ES-I3 (cell line): ENCODE results near the gene ARHGEF10L.

ENCODE experiments used
- H3K36me3 ChIP-seq: 2 replicates; pipeline ENCODE4 v1.6.1; 2013; ENCODE audit warnings: mild to moderate bottlenecking, low read length, control low read depth, moderate library complexity; ENCODE audit not compliant: insufficient read depth
- H3K4me1 ChIP-seq: 2 replicates; pipeline ENCODE4 v1.6.1; 2013; ENCODE audit warnings: mild to moderate bottlenecking, control low read depth, low read length; ENCODE audit not compliant: insufficient read depth
- H3K9ac ChIP-seq: 2 replicates; pipeline ENCODE4 v1.6.1; 2013; ENCODE audit warnings: low read depth, mild to moderate bottlenecking, low read length, moderate library complexity
- H3K9me3 ChIP-seq: 2 replicates; pipeline ENCODE4 v1.6.1; 2013; ENCODE audit warnings: mild to moderate bottlenecking, low read length, moderate library complexity; ENCODE audit not compliant: control insufficient read depth, insufficient read depth

ARHGEF10L gene

GRCh38 chr1:17725811-17726582, 186.5 kb downstream of the ARHGEF10L start:
- Histone ChIP-seq H3K4me1 (no peaks in the 10 kb centered on the region), H3K9ac (no peak overlapping the region), H3K9me3 (no peaks in the 10 kb centered on the region), H3K36me3 (no peaks in the 10 kb centered on the region)

DNA sequence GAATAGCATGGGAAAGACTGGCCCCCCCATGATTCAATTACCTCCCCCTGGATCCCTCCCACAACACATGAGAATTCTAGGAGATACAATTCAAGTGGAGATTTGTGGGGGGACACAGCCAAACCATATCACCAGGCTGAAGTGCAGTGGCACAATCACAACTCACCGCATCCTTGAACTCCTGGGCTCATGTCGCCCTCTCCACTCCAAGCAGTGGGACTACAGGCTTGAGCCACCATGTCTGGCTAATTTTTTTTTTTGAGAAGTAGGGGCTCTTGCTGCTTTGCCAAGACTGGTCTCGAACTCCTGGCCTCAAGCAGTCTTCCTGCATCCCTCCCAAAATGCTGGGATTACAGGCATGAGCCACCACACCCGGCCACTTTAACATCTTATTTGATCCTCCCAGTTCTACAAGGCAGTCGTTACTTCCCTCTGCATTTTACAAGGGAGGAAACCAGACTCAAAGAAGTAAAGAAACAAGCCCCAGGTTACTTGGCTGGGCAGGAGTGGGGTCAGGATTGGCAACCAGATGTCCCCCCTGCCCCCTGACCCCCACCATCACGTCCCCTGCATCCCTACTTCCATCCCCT, 188.7 kb downstream of the ARHGEF10L start:
- H3K4me1 ChIP-seq: no peaks in the 10 kb centered on the region
- no peaks in the 10 kb centered on the region for H3K36me3 ChIP-seq
- no peak overlapping the region for H3K9ac ChIP-seq
- H3K9me3 ChIP-seq: no peaks in the 10 kb centered on the region

DNA sequence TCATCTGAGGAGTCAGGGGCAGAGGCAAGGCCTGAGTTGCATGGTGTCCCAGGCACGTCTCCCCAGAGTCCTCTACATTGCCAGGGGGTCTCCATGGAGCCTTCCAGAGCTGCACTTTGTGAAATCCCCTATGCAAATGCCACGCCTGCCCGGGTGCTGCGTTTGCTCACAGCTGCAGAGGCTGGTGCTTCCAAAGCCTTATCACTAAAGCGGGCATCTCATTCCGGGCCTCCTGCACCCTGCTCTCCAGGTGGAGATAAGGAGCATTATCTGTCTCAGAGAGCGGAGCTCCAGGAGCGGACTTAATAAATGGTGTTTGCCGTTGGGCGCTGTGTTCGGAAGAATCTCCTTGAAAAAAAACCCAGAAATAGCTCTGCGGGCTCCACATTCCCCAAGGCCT, 189.8 kb downstream of the ARHGEF10L start:
- Histone ChIP-seq H3K9ac (no peak overlapping the region), H3K9me3 (no peaks in the 10 kb centered on the region), H3K36me3 (no peaks in the 10 kb centered on the region), H3K4me1 (no peaks in the 10 kb centered on the region)

- Histone ChIP-seq H3K9me3 (no peaks in the 10 kb centered on the region), H3K9ac (no peak overlapping the region), H3K4me1 (no peaks in the 10 kb centered on the region), H3K36me3 (no peaks in the 10 kb centered on the region)
Observed at GRCh38 chr1:17729909-17730308, 190.4 kb downstream of the ARHGEF10L start.

- Histone ChIP-seq H3K9ac (no peak overlapping the region), H3K4me1 (no peaks in the 10 kb centered on the region; the same call in 1 of the 2 replicates), H3K9me3 (no peaks in the 10 kb centered on the region), H3K36me3 (no peaks in the 10 kb centered on the region)
Observed at GRCh38 chr1:17731460-17731859, 192.0 kb downstream of the ARHGEF10L start.

GRCh38 chr1:17732475-17732874, 193.0 kb downstream of the ARHGEF10L start:
- Histone ChIP-seq H3K4me1 (no peaks in the 10 kb centered on the region; the same call in 1 of the 2 replicates), H3K9me3 (no peaks in the 10 kb centered on the region), H3K36me3 (no peaks in the 10 kb centered on the region), H3K9ac (no peak overlapping the region)

DNA sequence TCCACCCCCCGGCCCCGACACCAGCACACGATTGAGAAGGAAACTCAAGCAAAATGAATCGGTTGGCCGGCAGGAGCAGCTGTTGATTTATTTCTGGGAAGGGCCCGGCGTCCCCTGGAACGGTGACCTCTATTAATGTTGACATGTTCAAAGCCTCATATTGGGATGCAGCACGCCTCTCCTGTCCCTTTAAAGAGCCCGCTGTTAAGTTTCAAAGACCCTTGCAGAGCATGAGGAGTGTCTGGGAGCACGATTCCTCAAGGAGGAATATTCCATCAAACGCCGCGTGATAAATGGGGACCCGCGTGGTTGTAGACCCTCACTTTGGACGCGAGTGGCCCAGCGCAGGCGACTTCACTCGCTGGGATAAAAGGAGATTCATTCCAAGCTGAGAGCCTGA, 194.2 kb downstream of the ARHGEF10L start:
- Histone ChIP-seq H3K36me3 (no peaks in the 10 kb centered on the region), H3K9me3 (no peaks in the 10 kb centered on the region), H3K9ac (no peak overlapping the region), H3K4me1 (no peaks in the 10 kb centered on the region; the same call in 1 of the 2 replicates)

DNA sequence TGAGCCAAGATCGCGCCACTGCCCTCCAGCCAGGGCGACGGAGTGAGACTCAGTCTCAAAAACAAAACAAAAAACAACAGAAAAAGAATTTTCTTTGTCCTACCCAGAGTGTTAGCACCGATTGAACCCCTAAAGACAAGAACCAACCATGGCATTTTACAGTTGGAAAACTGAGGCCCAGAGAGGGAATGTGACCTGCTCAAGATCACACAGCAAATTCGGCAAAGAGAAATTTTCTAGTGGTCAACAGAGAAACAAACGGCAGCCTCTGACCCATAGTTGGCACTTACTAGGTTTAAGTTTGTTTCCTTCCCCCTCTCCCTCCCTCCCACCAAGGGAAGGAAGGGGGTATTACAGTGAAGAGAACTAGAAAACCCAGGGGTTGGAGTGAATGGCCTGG, 195.1 kb downstream of the ARHGEF10L start:
- Histone ChIP-seq H3K36me3 (no peaks in the 10 kb centered on the region), H3K9me3 (no peaks in the 10 kb centered on the region), H3K4me1 (no peaks in the 10 kb centered on the region; the same call in 1 of the 2 replicates), H3K9ac (no peak overlapping the region)

GRCh38 chr1:17735348-17735747, 195.8 kb downstream of the ARHGEF10L start:
- no peaks in the 10 kb centered on the region; the same call in 1 of the 2 replicates for H3K4me1 ChIP-seq
- no peaks in the 10 kb centered on the region for H3K36me3 ChIP-seq
- H3K9ac ChIP-seq: no peak overlapping the region
- no peaks in the 10 kb centered on the region for H3K9me3 ChIP-seq

DNA sequence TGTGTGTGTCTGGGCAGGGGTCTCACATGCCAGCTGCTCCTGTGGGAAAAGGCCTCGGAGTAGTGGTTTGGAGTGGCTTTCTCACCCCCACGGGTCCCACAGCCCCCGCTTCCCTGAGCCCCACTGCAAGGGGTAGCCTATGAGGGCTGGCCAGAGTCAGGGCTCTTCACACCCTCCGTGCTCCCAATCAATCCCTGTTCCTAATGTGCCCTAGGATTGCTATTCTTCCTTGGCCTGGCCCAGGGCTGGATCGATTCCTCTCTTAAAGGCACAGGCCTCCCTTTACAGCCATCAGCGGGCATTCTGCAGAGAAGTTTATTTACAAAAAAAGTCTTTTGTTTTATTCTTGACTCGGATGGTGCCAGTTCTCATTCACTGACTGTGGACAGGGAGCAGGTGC, 196.3 kb downstream of the ARHGEF10L start:
- H3K9ac ChIP-seq: no peak overlapping the region
- no peaks in the 10 kb centered on the region for H3K9me3 ChIP-seq
- H3K4me1 ChIP-seq: no peaks in the 10 kb centered on the region; the same call in 1 of the 2 replicates
- H3K36me3 ChIP-seq: no peaks in the 10 kb centered on the region

GRCh38 chr1:17736625-17737024, 197.1 kb downstream of the ARHGEF10L start:
- no peaks in the 10 kb centered on the region for H3K36me3 ChIP-seq
- no peaks in the 10 kb centered on the region; the same call in 1 of the 2 replicates for H3K4me1 ChIP-seq
- no peaks in the 10 kb centered on the region for H3K9me3 ChIP-seq
- no peak overlapping the region for H3K9ac ChIP-seq

GRCh38 chr1:17739050-17739449, 199.6 kb downstream of the ARHGEF10L start:
- Histone ChIP-seq H3K36me3 (no peaks in the 10 kb centered on the region), H3K9ac (no peak overlapping the region), H3K4me1 (no peaks in the 10 kb centered on the region; the same call in 1 of the 2 replicates), H3K9me3 (no peaks in the 10 kb centered on the region)

DNA sequence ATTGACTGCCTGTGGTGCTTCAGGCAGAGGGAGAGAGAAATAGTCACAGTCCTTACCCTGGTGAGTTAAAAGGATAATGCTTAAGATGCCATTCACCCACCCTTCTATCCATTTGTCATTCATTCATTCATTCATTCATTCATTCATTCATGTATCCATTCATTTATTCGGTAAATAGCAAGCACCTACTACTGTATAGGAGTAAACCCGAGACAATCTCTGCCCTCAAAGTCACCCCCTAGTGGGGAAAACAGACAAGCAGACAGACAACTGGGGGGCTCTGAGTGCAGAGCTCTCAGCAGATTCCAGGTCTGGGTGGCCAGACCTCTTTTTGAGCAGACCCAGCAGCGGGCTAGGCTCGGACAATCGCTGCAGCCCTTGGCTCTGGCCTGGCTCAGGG, 201.6 kb downstream of the ARHGEF10L start:
- no peaks in the 10 kb centered on the region for H3K36me3 ChIP-seq
- H3K9ac ChIP-seq: no peak overlapping the region
- no peaks in the 10 kb centered on the region for H3K9me3 ChIP-seq
- no peaks in the 10 kb centered on the region; the same call in 1 of the 2 replicates for H3K4me1 ChIP-seq

DNA sequence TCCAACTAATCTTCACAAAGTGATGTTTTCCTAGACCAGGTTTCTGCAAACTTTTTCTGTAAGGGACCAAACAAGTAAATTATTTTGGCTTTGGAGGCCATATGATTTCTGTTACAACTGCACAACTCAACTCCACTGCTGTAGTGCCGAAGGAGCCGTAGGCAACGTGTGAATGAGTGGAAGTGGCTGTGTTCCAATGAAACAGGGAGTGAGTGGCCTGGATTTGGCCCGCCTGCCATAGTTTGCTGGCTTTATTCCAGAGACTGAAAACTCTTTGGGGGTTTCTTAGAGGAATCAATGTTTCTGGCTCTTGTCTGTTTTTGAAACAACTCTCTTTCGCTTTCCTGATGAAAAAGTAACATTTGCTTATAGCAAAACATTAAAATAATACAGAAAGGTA, 203.1 kb downstream of the ARHGEF10L start:
- Histone ChIP-seq H3K9ac (no peak overlapping the region), H3K9me3 (no peaks in the 10 kb centered on the region), H3K36me3 (no peaks in the 10 kb centered on the region), H3K4me1 (no peaks in the 10 kb centered on the region)

- H3K9ac ChIP-seq: no peak overlapping the region
- H3K4me1 ChIP-seq: no peaks in the 10 kb centered on the region
- H3K36me3 ChIP-seq: no peaks in the 10 kb centered on the region
- no peaks in the 10 kb centered on the region for H3K9me3 ChIP-seq
Observed at GRCh38 chr1:17743008-17743647, 203.6 kb downstream of the ARHGEF10L start.
